Astrocyte of the cerebellum (primary cell): Measurements from ENCODE around the gene S100Z.
"Not testable (repeated sequence)": the region's sequence is repeated elsewhere in the genome, so short reads cannot be mapped to it uniquely, and the experiment has no call there.

Experiments
- DNase-seq: peaks from one replicate; pipeline ENCODE4 v3.0.0-alpha.2; 2011; ENCODE audit warnings: low read depth
- H3K4me3 ChIP-seq: 2 replicates; pipeline ENCODE4 v1.5.1; 2011; ENCODE audit warnings: mild to moderate bottlenecking, low read depth, low read length, moderate library complexity
- in situ Hi-C: cut with HindIII; loops from 2 replicates; pipeline ENCODE4 v1.10.0; 2017; ENCODE audit warnings: low sequenced_read_pairs
- TF ChIP-seq, protein P1 (sequence below): IDR thresholded peaks from 2 replicates; pipeline ENCODE4 v1.5.1; 2012; ENCODE audit warnings: low read length, low read depth, moderate library complexity, mild to moderate bottlenecking; ENCODE audit errors: missing control alignments

The S100Z gene

DNA sequence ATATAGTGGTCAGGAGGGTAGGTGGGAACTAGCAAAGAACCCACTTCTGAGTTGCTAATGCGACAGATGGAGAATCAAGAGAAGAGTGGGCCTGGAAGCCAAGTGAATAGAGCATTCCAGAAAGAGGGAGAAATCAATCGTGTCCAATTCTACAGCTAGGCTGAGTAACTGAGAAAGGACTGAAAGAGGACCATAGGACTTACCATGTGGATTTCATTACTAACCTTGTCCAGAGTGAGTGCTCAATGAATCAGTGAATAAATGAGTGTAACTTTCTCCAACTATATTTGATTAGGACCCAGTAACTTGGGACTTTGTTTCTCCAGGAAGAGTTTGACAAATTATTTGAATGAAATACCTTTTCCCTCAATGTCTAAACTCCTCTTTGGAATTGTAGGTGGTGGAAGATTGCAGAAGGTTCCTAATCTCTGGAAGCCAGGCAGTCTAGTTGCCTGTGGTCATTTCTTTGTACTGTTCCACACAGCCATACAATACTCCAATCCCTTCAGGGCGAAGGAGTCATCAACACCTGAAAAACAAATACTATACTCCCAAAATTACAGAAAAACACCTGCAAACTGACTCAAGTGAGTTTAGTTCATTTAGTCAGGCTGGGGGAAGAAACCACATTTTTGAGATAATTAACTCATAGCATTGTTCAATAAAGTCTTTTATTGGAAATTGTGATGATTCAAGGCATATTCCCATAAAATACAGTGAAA is 33.5 kb upstream of the S100Z start:
- in situ Hi-C loops = no loop called here
- no peak overlapping the region for H3K4me3 ChIP-seq
- TF ChIP-seq, protein P1, sequence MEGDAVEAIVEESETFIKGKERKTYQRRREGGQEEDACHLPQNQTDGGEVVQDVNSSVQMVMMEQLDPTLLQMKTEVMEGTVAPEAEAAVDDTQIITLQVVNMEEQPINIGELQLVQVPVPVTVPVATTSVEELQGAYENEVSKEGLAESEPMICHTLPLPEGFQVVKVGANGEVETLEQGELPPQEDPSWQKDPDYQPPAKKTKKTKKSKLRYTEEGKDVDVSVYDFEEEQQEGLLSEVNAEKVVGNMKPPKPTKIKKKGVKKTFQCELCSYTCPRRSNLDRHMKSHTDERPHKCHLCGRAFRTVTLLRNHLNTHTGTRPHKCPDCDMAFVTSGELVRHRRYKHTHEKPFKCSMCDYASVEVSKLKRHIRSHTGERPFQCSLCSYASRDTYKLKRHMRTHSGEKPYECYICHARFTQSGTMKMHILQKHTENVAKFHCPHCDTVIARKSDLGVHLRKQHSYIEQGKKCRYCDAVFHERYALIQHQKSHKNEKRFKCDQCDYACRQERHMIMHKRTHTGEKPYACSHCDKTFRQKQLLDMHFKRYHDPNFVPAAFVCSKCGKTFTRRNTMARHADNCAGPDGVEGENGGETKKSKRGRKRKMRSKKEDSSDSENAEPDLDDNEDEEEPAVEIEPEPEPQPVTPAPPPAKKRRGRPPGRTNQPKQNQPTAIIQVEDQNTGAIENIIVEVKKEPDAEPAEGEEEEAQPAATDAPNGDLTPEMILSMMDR = no peak
- no peak for DNase-seq

DNA sequence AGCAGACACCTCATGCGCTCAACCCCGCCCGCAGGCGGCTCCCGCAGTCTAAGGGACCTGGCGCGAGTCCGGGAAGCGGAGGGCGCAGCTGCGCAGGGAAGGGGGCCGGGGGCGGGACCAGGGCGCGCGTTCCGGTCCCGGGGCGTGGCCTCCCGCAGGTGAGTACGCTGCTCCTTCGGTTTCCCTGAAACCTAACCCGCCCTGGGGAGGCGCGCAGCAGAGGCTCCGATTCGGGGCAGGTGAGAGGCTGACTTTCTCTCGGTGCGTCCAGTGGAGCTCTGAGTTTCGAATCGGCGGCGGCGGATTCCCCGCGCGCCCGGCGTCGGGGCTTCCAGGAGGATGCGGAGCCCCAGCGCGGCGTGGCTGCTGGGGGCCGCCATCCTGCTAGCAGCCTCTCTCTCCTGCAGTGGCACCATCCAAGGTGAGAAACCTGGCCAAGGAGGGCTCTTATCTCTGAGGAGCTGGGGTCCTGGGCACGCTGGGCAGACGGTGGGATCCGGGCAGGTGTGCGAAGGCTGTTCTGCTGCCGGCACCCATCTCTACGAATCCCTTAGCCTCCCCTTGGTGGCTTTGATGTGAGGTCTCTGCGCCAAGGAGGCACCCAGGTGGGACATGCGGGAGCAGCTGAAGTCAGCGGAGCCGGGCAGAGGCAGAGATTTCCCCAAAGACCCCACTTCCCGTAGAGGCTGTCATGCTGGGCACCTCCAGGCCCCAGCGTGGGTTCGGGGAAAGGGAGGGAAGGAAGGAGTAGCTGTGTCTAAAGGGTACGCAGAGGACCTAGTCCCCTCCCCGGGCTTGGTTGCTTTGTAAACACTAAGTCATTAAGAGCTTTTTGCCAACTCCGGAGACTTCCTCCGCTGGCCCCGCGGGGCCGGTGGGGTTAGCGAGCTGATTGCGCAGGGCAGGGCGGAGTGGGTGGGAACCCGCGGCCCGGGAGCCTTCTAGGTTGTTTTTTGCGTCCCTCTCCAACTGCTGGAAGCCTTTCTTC is 30.7 kb upstream of the S100Z start, which contains the start of gene F2RL1:
Gene F2RL1 (plus strand): TSS at position 187 of the 988 bp plus-strand sequence. CDS start 153 bp downstream, at position 340.
- TF ChIP-seq, protein P1 = no peak
- peak; percentile 78 for DNase-seq
- in situ Hi-C loops = no loop called here
- peak within 1 kb of the TSS; percentile 93 for H3K4me3 ChIP-seq

DNA sequence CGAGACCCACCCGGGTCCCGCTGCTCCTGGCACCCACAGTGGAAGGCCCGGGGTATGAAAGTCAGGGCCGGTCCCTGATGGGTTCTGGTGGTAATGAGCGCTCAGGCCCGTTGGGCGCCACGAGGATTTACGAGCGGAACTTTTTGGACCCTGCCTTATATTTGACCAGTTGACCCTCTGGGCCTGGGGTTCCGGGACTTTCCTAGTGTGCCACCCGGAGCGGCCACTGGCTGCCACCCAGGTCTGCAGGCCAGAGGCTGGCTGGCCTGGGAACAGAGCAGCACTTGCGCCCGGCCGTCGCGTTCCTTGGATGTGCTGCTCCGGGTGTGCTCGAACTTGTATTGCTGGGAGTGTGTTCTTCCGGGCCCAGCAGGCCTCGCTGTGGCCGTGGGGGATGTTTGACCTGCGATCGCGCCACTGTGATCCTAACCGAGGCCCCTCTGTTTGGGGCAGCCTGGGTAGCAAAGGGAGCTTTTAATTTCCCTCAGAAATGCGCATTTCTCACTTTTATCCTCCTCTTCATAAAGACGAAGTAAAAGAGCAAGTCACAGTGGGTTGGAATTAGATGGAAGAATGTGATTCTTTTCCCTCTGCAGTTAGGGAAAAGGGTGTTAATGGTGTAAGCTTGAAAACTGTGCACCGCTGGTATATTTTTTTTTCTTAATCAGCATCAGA is 29.8 kb upstream of the S100Z start:
- no peak for DNase-seq
- in situ Hi-C loops = no loop called here
- TF ChIP-seq, protein P1 = no peak

DNA sequence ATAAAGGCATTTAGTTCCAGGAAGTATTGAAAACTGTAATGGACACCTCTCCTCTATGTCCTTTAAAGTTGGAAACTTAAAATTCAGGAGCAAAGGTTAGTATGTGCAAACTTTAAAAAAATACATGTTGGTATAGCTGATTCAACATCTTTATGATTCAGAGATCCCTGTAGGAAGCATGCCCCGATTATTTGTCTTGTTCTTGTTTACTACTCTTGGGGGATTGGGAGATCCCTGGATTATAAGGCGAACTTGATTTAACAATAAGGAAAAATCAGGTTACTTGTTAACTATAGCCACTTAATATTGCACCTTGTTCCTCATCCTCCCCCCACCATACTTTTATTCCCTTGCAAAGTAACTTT is 29.3 kb upstream of the S100Z start:
- H3K4me3 ChIP-seq = peak overlapping the region; percentile 93
- TF ChIP-seq, protein P1 = no peak
- DNase-seq = no peak
- in situ Hi-C loops = no loop called here

More for the DNA sequence above, 29.8 kb upstream of the S100Z start:
- H3K4me3 ChIP-seq = peak overlapping the region; percentile 93

DNA sequence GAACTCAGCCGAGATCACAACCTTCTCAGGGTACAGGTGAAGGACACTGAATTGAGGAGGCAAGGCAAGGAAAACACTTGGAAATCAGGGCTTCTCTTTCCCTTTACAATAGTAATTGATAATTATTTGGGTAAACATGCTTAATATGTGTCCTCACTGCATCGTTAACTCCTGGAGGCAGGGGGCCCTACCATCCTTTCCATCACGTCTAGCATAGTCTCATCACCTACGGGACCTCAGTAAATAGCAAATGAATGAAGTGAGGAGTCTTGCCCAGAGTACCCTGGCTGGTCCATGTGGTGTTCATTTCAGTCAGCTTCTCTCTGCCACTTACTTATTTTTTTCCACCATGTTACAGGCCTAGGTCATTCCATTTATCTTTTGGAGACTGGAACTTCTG is 28.7 kb upstream of the S100Z start:
- TF ChIP-seq, protein P1 = no peak
- in situ Hi-C loops = no loop called here
- DNase-seq = no peak
- H3K4me3 ChIP-seq = peak overlapping the region; percentile 93

DNA sequence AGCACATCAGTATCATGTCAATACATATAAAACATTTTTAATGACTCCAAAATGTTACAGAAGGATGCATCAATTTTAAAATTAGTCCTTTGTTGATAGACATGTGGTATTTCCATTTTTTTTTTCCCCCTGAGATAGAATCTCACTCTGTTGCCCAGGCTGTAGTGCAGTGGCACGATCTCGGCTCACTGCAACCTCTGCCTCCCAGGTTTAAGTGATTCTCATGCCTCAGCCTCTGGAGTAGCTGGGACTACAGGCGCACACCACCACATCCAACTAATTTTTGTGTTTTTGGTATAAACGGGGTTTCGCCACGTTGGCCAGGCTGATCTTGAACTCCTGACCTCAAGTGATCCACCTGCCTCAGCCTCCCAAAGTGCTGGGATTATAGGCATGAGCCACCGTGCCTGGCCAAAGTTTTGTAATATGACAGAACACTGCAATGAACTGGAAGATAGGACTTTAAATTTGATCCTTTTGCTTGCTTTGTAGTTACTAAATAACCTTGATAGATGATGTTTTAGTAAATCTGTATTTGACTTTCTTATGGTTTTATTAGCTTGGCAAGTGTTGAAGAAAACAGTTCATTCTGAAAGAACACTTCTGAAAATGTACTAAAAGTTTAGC is 27.6 kb upstream of the S100Z start:
- in situ Hi-C loops, H3K4me3 ChIP-seq, DNase-seq: not testable (repeated sequence)

DNA sequence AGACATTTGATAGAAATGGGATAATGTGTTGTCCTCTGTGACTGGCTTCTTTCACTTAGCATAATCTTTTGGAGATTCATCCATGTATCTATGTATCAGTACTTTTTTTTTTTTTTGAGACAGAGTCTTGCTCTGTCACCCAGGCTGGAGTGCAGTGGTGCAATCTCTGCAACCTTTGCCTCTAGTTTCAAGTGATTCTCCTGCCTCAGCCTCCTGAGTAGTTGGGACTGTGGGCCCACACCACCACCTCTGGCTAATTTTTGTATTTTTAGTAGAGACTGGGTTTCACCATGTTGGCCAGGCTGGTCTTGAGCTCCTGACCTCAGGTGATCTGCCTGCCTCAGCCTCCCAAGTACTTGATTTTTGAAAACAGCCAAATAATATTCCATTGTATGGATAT is 23.4 kb upstream of the S100Z start:
- in situ Hi-C loops, DNase-seq, H3K4me3 ChIP-seq: not testable (repeated sequence)
